GM18507 (cell line): ENCODE measurements around the gene AP4M1.

Experiments used
- DNase-seq: peaks from one replicate; pipeline ENCODE4 v3.0.0; 2011; ENCODE audit warnings: low read depth; ENCODE audit not compliant: insufficient read length; ENCODE audit errors: extremely low spot score
- FAIRE-seq: peaks from 2 replicates; lab custom pipeline; 2011; peaks lifted over from hg19 to GRCh38; lab: Jason Lieb, UNC

Gene AP4M1

DNA sequence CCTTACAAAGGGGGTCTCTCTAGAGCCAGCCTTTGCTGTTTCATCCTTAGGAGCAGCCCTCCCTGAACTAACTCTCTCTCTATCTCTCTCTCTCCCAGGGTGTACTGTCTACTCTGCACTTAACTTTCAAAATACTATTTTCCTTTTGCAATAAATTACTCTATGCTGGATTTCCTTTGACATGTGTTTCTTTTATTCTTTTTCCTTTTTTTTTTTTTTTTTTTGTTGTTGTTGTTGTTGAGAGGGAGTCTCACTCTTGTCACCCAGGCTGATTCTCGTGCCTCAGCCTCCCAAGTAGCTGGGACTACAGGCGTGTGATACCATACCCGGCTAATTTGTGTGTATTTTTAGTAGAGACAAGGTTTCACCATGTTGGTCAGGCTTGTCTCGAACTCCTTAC, 18.5 kb upstream of the AP4M1 start:
- FAIRE-seq, result no peak
- no peak for DNase-seq

DNA sequence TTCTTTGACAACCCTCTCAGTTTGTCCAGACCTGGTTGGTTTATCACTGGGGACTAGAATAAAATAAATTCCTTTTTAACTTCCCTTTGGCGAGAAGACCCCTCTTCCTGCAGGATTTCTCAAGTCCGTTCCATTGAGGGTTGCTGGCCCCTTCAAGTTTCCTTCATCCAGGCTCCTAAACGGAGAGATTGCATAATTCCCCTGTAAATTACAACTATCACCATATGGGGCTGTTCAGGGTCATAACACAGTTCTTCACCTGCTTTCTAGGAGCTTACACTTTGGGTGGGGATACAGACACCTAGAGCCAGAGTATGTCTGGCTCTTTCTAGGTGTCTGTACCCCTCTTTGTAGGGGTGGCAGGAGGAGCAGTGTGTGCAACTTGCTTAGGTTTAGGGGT, 15.9 kb upstream of the AP4M1 start:
- DNase-seq (no peak), FAIRE-seq (no peak)

- DNase-seq, result no peak
Measured at GRCh38 chr7:100087055-100087750, 14.2 kb upstream of the AP4M1 start.

GRCh38 chr7:100088095-100088620, 13.3 kb upstream of the AP4M1 start:
- FAIRE-seq (no peak), DNase-seq (no peak)

More at GRCh38 chr7:100087055-100087750, 14.2 kb upstream of the AP4M1 start:
- FAIRE-seq, result no peak

DNA sequence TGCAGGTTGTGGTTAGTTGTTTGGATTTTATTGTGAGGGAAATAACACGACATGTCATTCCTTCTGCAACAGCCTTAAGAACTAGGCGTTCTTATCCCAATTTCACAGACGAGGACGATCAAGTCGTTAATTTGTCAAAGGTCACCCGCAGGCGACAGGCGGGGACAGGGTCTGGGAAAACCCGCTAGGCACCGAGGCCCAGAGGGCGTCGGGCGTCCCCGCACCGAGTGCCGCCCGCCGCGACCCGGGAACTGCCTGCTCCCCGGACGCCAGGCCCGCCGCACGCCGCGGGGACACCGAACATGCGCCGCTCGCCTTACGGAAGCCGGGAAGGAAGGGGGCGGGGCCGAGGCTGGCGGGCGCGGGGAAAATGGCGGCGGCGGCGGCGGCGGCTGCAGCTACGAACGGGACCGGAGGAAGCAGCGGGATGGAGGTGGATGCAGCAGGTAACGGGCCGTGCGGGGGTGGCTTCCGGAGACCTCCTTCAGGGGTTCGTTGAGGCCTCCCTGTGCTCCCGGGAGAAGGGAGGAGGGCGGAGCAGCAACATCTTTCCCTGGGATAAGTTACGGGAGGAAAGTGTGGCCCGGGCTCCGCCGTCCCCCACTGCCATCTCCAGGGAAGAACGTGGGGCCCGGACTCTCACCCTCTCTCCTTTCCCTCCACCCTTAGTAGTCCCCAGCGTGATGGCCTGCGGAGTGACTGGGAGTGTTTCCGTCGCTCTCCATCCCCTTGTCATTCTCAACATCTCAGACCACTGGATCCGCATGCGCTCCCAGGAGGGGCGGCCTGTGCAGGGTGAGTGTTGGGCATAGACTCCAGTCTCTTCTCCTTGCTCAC, 12.6 kb upstream of the AP4M1 start, which contains the start of gene COPS6:
TSS of gene COPS6 (plus strand) at position 349 of the 837 bp plus-strand sequence. CDS start at position 371, 22 bp downstream.
- FAIRE-seq (peak; percentile 70), DNase-seq (peak; percentile 74)

DNA sequence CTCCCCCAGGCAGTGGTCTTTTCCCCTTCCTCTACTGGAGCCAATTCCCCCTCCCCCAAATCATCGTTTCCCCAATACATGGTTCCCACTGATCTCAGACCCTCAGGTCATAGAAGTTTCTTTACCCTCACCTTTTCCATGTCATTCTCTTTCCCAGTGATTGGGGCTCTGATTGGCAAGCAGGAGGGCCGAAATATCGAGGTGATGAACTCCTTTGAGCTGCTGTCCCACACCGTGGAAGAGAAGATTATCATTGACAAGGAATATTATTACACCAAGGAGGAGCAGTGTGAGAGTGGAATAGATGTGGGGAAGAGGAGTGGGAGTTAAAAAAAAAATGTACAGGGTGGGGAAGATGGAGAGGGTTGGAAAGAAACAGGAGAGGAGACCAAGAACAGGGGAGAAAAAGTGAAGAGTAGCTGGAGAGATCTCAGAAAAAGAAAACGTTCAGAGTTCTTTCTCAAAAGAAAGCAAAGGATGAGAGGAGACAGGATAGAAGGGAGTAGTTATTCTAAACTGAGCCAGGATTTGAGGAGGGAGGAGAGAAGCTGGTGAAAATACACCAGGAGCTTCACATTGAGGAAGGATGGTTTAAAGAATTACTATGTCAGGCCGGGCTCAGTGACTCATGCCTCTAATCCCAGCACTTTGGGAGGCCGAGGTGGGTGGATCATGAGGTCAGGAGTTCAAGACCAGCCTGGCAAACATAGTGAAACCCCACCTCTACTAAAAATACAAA, 11.8 kb upstream of the AP4M1 start:
- no peak for DNase-seq
- FAIRE-seq, result no peak

DNA sequence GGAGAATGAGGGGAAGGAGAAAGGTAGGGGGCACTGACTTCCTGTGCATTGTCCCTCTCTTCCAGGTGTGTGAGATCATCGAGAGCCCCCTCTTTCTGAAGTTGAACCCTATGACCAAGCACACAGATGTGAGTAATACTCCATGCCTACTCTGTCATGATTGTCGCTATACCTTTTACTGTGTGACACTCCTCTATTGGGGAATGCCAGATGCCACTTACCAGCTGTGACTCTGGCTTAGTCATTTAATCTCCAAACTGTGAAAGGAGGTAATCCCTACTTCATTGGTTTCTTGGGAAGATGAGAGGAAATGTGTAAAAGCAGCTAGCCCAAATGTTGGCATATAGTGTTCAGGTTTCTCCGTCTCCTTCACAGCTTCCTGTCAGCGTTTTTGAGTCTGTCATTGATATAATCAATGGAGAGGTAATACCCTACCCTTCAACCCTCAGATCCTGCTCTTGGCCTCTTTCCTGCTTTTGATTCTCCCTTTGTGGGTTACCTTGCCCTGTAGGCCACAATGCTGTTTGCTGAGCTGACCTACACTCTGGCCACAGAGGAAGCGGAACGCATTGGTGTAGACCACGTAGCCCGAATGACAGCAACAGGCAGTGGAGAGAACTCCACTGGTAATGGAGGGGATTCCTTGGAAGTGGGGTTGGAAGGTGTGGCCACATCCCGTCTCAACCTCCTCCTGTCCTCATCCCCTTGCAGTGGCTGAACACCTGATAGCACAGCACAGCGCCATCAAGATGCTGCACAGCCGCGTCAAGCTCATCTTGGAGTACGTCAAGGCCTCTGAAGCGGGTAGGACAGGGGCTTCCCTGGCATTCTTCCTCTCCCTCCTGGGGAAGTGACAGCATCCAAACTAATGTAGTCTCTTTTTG, 10.7 kb upstream of the AP4M1 start:
- FAIRE-seq (no peak), DNase-seq (no peak)

DNA sequence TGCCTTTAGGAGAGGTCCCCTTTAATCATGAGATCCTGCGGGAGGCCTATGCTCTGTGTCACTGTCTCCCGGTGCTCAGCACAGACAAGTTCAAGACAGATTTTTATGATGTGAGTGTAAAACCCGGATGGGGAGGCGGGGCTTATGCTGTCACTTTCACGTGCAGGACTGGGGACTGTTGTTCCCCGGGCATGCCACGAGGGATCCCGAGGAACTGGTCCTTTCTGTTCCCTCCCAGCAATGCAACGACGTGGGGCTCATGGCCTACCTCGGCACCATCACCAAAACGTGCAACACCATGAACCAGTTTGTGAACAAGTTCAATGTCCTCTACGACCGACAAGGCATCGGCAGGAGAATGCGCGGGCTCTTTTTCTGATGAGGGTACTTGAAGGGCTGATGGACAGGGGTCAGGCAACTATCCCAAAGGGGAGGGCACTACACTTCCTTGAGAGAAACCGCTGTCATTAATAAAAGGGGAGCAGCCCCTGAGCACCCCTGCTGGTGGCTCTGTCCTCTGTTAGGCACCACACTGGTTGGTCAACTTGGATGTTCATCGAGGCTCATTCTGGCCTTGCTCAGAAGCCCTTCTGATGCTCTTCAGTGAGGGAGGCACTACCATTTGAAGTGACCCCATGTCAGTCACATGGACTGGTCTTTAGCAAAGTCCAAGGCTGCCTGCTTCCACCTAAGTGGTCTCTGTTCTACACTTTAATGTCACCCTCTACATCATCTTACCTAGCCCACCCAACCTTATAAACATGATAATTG, 9.8 kb upstream of the AP4M1 start:
- no peak for FAIRE-seq
- no peak for DNase-seq

DNA sequence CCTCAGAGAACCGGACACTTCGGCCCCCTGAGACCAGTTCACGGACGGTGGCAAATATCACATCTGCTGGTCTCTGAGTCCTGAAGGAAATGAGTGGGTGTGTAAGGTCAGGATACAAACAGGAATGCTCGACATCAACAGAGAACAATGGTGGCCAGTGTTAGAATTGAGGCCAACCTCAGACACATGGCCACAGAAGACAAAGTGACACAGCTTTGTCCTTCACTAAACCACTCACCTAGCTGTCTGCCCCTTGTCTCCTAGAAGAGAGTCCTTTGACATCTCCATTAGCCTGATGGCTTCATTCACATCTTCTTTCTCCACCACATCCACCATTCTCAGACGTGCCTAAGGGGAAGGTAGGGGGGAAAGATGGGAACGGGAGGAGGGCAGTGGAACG, 8.4 kb upstream of the AP4M1 start:
- no peak for DNase-seq
- no peak for FAIRE-seq

DNA sequence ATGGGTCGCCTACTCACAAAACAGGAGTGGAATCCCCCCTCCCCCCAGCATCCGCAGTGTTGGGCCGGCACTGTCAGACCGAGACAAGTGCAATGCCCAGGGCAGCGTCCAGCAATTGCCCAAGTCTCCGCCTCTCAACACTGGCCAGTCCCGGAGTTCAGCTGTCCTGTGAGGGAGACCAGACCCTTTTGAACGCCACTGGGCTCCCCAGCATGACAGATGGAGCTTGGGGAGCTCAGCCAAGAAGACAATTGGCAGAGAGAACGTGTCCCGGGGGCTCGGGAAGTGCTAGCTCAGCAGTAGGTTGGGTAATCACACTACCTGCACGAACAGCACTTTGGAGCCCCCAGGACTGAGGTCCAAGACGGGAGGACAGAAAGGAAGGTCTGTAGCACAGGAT, 7.9 kb upstream of the AP4M1 start:
- DNase-seq, result no peak
- no peak for FAIRE-seq

DNA sequence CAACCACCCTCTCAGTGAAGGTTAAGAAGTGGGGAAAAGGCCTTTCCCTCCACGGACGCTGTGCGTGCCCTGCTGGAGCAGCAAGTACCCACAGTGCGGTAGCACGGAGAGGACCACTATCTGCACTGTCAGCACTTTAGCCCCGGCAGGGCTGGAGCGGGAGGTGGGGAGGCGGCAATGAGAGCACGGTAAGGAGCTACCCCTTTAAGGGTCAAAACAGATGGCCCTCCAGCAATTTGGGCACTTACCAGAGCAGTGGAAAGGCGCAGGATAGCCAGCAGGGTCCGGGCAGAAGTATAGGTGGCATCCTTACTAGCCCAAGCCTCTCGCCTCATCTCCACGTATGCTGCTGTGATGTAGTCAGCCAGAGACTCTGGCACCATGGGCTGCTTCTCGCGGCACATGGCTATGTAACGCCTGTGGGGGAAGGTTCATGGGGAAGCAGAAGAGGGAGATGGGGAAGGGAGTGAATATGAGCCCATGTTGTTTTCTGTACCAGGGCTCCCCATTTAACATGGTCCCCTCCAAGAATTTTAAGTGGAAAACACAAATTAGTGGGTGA, 7.4 kb upstream of the AP4M1 start:
- no peak for FAIRE-seq

GRCh38 chr7:100095289-100095688, 6.2 kb upstream of the AP4M1 start:
- no peak for FAIRE-seq
- no peak for DNase-seq

More for the DNA sequence above, 7.4 kb upstream of the AP4M1 start:
- DNase-seq, result no peak

DNA sequence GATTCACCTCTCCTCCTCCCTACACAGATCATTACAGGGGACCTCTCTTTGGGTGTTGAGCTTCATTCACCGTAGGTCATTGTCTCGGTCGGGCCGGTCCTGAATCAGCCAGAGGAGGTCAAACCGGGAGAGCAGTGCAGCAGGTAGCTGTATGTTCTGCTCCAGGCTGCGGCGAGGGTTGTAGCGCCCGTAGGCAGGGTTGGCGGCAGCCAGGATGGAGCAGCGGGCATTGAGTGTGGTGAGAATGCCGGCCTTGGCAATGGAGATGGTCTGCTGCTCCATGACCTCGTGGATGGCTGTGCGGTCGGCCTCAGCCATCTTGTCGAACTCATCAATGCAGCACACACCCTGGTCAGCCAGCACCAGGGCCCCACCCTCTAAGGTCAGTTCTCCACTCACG, 5.7 kb upstream of the AP4M1 start:
- DNase-seq, result no peak
- FAIRE-seq, result no peak

GRCh38 chr7:100098913-100099312, 2.5 kb upstream of the AP4M1 start:
- FAIRE-seq (no peak), DNase-seq (no peak)

GRCh38 chr7:100099452-100099851, 2.0 kb upstream of the AP4M1 start:
- DNase-seq, result no peak
- FAIRE-seq, result no peak

DNA sequence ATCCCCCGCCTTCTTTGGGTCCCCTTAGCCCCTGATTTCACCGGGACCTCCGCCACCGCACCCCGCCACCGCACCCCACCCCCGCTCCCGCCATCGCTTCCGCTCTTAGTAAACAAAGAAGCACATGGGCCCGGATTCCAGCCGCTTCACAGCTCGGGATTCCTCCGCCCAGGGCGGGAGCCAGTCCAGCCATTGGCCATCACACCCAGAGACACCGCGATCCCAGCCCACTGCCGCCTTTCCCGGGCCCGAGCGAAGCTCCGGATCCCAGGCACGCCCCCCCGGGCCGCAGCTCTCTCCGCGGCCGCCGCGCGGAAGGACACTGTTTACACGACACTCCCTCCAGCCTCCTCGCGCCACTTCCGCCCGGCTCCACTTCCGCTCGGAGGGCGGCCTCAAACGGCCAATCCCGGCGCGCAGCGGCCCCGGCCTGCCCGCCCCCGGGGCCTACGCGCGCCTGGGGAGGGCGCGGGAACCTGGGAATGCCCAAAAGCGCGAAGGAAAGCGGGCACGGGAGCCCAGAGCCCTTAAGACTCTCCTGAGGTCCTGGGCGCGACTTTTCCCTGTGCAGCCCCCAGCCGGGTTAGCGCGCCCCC, 925 bp upstream of the AP4M1 start:
- FAIRE-seq, result peak; percentile 77
- DNase-seq, result peak; percentile 86

DNA sequence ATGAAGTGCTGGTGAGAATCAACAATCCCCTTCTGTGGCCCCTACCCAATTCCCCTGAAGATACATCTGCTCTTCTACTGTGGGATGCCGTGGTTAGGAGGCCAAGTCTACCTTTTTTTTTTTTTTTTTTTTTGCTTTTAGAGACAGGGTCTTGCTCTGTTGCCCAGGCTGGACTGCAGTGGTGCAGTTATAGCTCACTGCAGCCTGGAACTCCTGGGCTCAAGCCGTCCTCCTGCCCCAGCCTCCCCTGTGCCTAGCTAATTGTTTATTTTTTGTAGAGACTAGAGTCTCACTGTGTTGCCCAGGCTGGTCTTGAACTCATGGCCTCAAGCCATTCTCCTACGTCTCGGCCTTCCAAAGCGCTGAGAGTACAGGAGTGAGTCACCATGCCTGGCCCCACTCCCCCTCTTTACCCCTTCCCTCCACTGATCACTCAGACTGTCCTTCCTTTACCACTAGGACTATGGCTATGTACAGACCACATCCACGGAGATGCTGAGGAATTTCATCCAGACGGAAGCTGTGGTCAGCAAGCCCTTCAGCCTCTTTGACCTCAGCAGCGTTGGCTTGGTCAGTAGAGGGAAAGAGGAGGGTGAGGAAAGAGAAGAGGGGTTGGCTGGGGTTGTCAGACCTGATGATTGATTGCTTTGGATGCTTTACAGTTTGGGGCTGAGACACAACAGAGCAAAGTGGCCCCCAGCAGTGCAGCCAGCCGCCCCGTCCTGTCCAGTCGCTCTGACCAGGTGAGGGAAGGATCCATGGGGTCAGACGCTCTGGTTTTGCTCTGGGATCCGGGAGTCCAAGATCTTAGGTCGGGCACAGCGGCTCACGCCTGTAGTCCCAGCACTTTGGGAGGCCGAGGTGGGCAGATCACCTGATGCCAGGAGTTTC, 1.8 kb downstream of the AP4M1 start:
- FAIRE-seq, result no peak

More for the DNA sequence above, 1.8 kb downstream of the AP4M1 start:
- no peak for DNase-seq
